SK-N-SH treated with all-trans-retinoic acid at 6 μM for 48 hours (cell line): ENCODE results near the gene RFX5.

Experiments used
- CREB5 ChIP-seq: fragments of 250-450 bp; sonication (Bioruptor Pico); IDR thresholded peaks from 2 replicates; pipeline ENCODE4 v1.5.1; 2020; ENCODE audit warnings: low read depth, mild to moderate bottlenecking, moderate library complexity
- GLIS3 ChIP-seq: fragments of 250-450 bp; sonication (Bioruptor Pico); IDR thresholded peaks from 2 replicates; pipeline ENCODE4 v1.5.0; 2020; ENCODE audit warnings: mild to moderate bottlenecking, moderate library complexity
- PATZ1 ChIP-seq: fragments of 250-450 bp; sonication (Bioruptor Pico); IDR thresholded peaks from 2 replicates; pipeline ENCODE4 v1.8.0; 2020; ENCODE audit warnings: mild to moderate bottlenecking, moderate library complexity, borderline replicate concordance
- PPARA ChIP-seq: fragments of 250-450 bp; sonication (Bioruptor Pico); IDR thresholded peaks from 2 replicates; pipeline ENCODE4 v1.5.0; 2020; ENCODE audit warnings: mild to moderate bottlenecking, borderline replicate concordance
- SNAI2 ChIP-seq: fragments of 250-450 bp; sonication (Bioruptor Pico); IDR thresholded peaks from 2 replicates; pipeline ENCODE4 v1.5.0; 2020; ENCODE audit warnings: mild to moderate bottlenecking, moderate library complexity
- ZFP30 ChIP-seq: fragments of 450-650 bp; formaldehyde crosslinking; IDR thresholded peaks from 2 replicates; pipeline ENCODE4 v1.5.0; 2022; ENCODE audit warnings: mild to moderate bottlenecking, moderate library complexity
- ZNF565 ChIP-seq: fragments of 450-650 bp; formaldehyde crosslinking; conservative IDR thresholded peaks from 2 replicates; pipeline ENCODE4 v1.5.0; 2020; ENCODE audit warnings: low read depth, mild to moderate bottlenecking, moderate library complexity

- TF ChIP-seq ZFP30 (CRISPR knock-in tag) (no peak), CREB5 (no peak), GLIS3 (CRISPR knock-in tag) (no peak), SNAI2 (CRISPR knock-in tag) (no peak), PPARA (no peak), PATZ1 (CRISPR knock-in tag) (no peak), ZNF565 (CRISPR knock-in tag) (no peak)
Measured at GRCh38 chr1:151373196-151373595, 26.1 kb upstream of the RFX5 start.
